Trophoblast cell (in vitro differentiated cells and primary cell): ENCODE data around the gene DDX3X.
"Not testable (repeated sequence)": the region's sequence is repeated elsewhere in the genome, so short reads cannot be mapped to it uniquely, and the experiment has no call there.

Source experiments
- DNase-seq, 2 donors: peaks; one replicate each; pipeline ENCODE4 v3.0.0-alpha.2; 2016
- H2AFZ ChIP-seq: 2 replicates; pipeline ENCODE4 v1.6.1; 2013; ENCODE audit warnings: low read length, moderate library complexity, mild to moderate bottlenecking; ENCODE audit not compliant: insufficient read depth, poor library complexity
- H2AK5ac ChIP-seq: 2 replicates; pipeline ENCODE4 v1.6.1; 2013; ENCODE audit warnings: mild to moderate bottlenecking, low read length
- H2BK120ac ChIP-seq: 2 replicates; pipeline ENCODE4 v1.6.1; 2013; ENCODE audit warnings: low read length, mild to moderate bottlenecking, moderate library complexity; ENCODE audit not compliant: insufficient read depth, poor library complexity
- H2BK12ac ChIP-seq: 2 replicates; pipeline ENCODE4 v1.6.1; 2013; ENCODE audit warnings: mild to moderate bottlenecking, low read length, moderate library complexity
- H2BK5ac ChIP-seq: 2 replicates; pipeline ENCODE4 v1.6.1; 2013; ENCODE audit warnings: low read length, low read depth, moderate library complexity, mild to moderate bottlenecking; ENCODE audit not compliant: poor library complexity
- H3K14ac ChIP-seq: 2 replicates; pipeline ENCODE4 v1.6.1; 2013; ENCODE audit warnings: mild to moderate bottlenecking, low read length
- H3K18ac ChIP-seq: 2 replicates; pipeline ENCODE4 v1.6.1; 2013; ENCODE audit warnings: mild to moderate bottlenecking, low read length
- H3K23ac ChIP-seq: 2 replicates; pipeline ENCODE4 v1.6.1; 2013; ENCODE audit warnings: low read length
- H3K27ac ChIP-seq: 2 replicates; pipeline ENCODE4 v1.5.1; 2013; ENCODE audit warnings: low read depth, mild to moderate bottlenecking, inconsistent platforms, low read length, moderate library complexity
- H3K27me3 ChIP-seq: 2 replicates; pipeline ENCODE4 v1.6.1; 2013; ENCODE audit warnings: inconsistent platforms, mild to moderate bottlenecking, low read length, moderate library complexity; ENCODE audit not compliant: insufficient read depth
- H3K36me3 ChIP-seq, 2 experiments: 1 replicate in 1 of 2; 2 replicates in 1 of 2; pipeline ENCODE4 v1.6.1; 2013; ENCODE audit warnings: low read length in 2 of 2, mild to moderate bottlenecking in 2 of 2, moderate library complexity in 1 of 2; ENCODE audit not compliant: insufficient read depth in 2 of 2, control insufficient read depth in 1 of 2
- H3K4ac ChIP-seq: 2 replicates; pipeline ENCODE4 v1.6.1; 2013; ENCODE audit warnings: low read depth, mild to moderate bottlenecking, low read length, moderate library complexity
- H3K4me1 ChIP-seq, 2 experiments: 1 replicate in 1 of 2; 2 replicates in 1 of 2; pipeline ENCODE4 v1.6.1; 2013; ENCODE audit warnings: low read length in 2 of 2, mild to moderate bottlenecking in 2 of 2, moderate library complexity in 1 of 2; ENCODE audit not compliant: insufficient read depth in 2 of 2, control insufficient read depth in 1 of 2
- H3K4me2 ChIP-seq: 2 replicates; pipeline ENCODE4 v1.6.1; 2013; ENCODE audit warnings: inconsistent platforms, mild to moderate bottlenecking, low read length, moderate library complexity
- H3K4me3 ChIP-seq: 2 replicates; pipeline ENCODE4 v1.5.1; 2013; ENCODE audit warnings: mild to moderate bottlenecking, low read depth, low read length, inconsistent platforms
- H3K79me1 ChIP-seq: one replicate; pipeline ENCODE4 v1.6.1; 2013; ENCODE audit warnings: low read length
- H3K79me2 ChIP-seq: 2 replicates; pipeline ENCODE4 v1.6.1; 2013; ENCODE audit warnings: low read length, mild to moderate bottlenecking; ENCODE audit not compliant: control insufficient read depth, insufficient read depth, poor library complexity
- H3K9ac ChIP-seq: 2 replicates; pipeline ENCODE4 v1.6.1; 2013; ENCODE audit warnings: mild to moderate bottlenecking, low read length
- H3K9me3 ChIP-seq: 2 replicates; pipeline ENCODE4 v1.6.1; 2013; ENCODE audit warnings: low read depth, mild to moderate bottlenecking, control low read depth, inconsistent platforms, low read length; ENCODE audit not compliant: insufficient read depth
- H4K12ac ChIP-seq: 2 replicates; pipeline ENCODE4 v1.6.1; 2013; ENCODE audit warnings: low read depth, mild to moderate bottlenecking, low read length, moderate library complexity
- H4K8ac ChIP-seq: 2 replicates; pipeline ENCODE4 v1.6.1; 2013; ENCODE audit warnings: low read depth, mild to moderate bottlenecking, low read length, moderate library complexity
- H4K91ac ChIP-seq: one replicate; pipeline ENCODE4 v1.6.1; 2013; ENCODE audit warnings: low read depth, mild to moderate bottlenecking, low read length, moderate library complexity
- WGBS: extraction: QIAGEN DNeasy Blood & Tissue Kit; methylation state at CpG from one replicate; pipeline ENCODE4 v1.1.7; 2013; ENCODE audit warnings: missing lambda C conversion rate; ENCODE audit not compliant: insufficient read length, insufficient coverage; ENCODE audit errors: extremely low coverage; 5-methylcytosine and 5-hydroxymethylcytosine counted together

The DDX3X gene

DNA sequence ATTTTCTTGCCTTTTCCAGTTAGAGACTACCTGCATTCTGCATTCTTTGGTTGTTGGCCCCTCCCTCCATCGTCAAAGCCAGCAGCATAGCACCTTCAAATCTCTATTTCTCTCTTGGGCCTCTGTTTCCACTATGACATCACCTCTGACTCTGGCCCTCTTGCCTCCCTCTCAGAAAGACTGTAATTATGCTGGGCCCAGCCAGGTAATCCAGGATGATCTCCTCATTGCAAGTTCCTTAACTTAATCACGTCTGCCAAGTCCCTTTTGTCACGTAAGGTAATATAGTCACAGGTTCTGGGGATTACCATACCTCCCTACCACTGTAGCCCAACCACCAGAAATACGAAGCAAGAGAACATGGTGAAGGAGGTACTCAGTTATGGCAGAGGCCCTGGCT, 73.9 kb downstream of the DDX3X start:
- Histone ChIP-seq H3K18ac (no peak overlapping the region), H2BK12ac (no peak overlapping the region), H2AK5ac (no peak overlapping the region), H2AFZ (no peak overlapping the region), H3K4me3 (no peak overlapping the region), H3K4me2 (no peak overlapping the region), H3K4me1 (no peaks in the 10 kb centered on the region), H4K8ac (no peak overlapping the region), H3K9ac (no peak overlapping the region), H3K27me3 (no peaks in the 10 kb centered on the region), H2BK120ac (no peak overlapping the region), H3K79me2 (no peaks in the 10 kb centered on the region), H3K36me3 (no peaks in the 10 kb centered on the region), H3K79me1 (no peaks in the 10 kb centered on the region), H2BK5ac (no peak overlapping the region), H3K14ac (no peak overlapping the region), H3K9me3 (no peaks in the 10 kb centered on the region), H4K12ac (no peak overlapping the region), H3K23ac (no peak overlapping the region), H3K27ac (no peak overlapping the region), H3K4ac (no peak overlapping the region), H4K91ac (no peak overlapping the region)
- no CpG with 5 or more reads among the region's 4 CpGs for WGBS
- DNase-seq, result no peak

GRCh38 chrX:41408576-41408975, 74.6 kb downstream of the DDX3X start:
- no peak overlapping the region for H3K27ac ChIP-seq
- no peaks in the 10 kb centered on the region for H3K4me1 ChIP-seq
- no peaks in the 10 kb centered on the region for H3K9me3 ChIP-seq
- H4K8ac ChIP-seq, result no peak overlapping the region
- H3K4ac ChIP-seq, result no peak overlapping the region
- H2BK12ac ChIP-seq, result no peak overlapping the region
- H3K9ac ChIP-seq, result no peak overlapping the region
- H3K4me3 ChIP-seq, result no peak overlapping the region
- H3K27me3 ChIP-seq, result no peaks in the 10 kb centered on the region
- no peaks in the 10 kb centered on the region for H3K79me1 ChIP-seq
- H3K14ac ChIP-seq, result no peak overlapping the region
- H4K12ac ChIP-seq, result no peak overlapping the region
- H2BK120ac ChIP-seq, result no peak overlapping the region
- H2AFZ ChIP-seq, result no peak overlapping the region
- no CpG with 5 or more reads among the region's 9 CpGs for WGBS
- H3K18ac ChIP-seq, result no peak overlapping the region
- H2AK5ac ChIP-seq, result no peak overlapping the region
- H3K79me2 ChIP-seq, result no peaks in the 10 kb centered on the region
- no peaks in the 10 kb centered on the region for H3K36me3 ChIP-seq
- H4K91ac ChIP-seq, result no peak overlapping the region
- no peak overlapping the region for H3K4me2 ChIP-seq
- H3K23ac ChIP-seq, result no peak overlapping the region
- H2BK5ac ChIP-seq, result no peak overlapping the region
- DNase-seq, result no peak

- DNase-seq, result no peak
- WGBS, result no CpG with 5 or more reads among the region's 5 CpGs
- H3K4me3 ChIP-seq, result no peak overlapping the region
Observed at GRCh38 chrX:41409006-41409405, 75.0 kb downstream of the DDX3X start.

GRCh38 chrX:41411222-41411621, 77.3 kb downstream of the DDX3X start:
- not testable (repeated sequence) for H4K91ac ChIP-seq, H3K36me3 ChIP-seq, H3K27me3 ChIP-seq, H3K79me2 ChIP-seq, H2BK120ac ChIP-seq, H3K14ac ChIP-seq, H4K8ac ChIP-seq, H2BK5ac ChIP-seq, H3K4me2 ChIP-seq, H3K9me3 ChIP-seq, H3K4me3 ChIP-seq, H3K27ac ChIP-seq, H4K12ac ChIP-seq, H3K18ac ChIP-seq, H2AK5ac ChIP-seq, DNase-seq, H3K9ac ChIP-seq, H3K79me1 ChIP-seq, H3K23ac ChIP-seq, H2AFZ ChIP-seq, H2BK12ac ChIP-seq, H3K4ac ChIP-seq, H3K4me1 ChIP-seq
- WGBS, result no CpG with 5 or more reads among the region's 10 CpGs

More at GRCh38 chrX:41409006-41409405, 75.0 kb downstream of the DDX3X start:
- Histone ChIP-seq H3K4ac (no peak overlapping the region), H3K14ac (no peak overlapping the region), H3K4me1 (no peaks in the 10 kb centered on the region), H2AFZ (no peak overlapping the region), H2AK5ac (no peak overlapping the region), H3K27me3 (no peaks in the 10 kb centered on the region), H2BK12ac (no peak overlapping the region), H4K12ac (no peak overlapping the region), H3K9ac (no peak overlapping the region), H2BK5ac (no peak overlapping the region), H3K79me1 (no peaks in the 10 kb centered on the region), H3K23ac (no peak overlapping the region), H3K79me2 (no peaks in the 10 kb centered on the region), H3K18ac (no peak overlapping the region), H4K8ac (no peak overlapping the region), H3K4me2 (no peak overlapping the region), H3K9me3 (no peaks in the 10 kb centered on the region), H4K91ac (no peak overlapping the region), H2BK120ac (no peak overlapping the region), H3K27ac (no peak overlapping the region), H3K36me3 (no peaks in the 10 kb centered on the region)
